PC-9 (cell line): ENCODE data around the gene SFT2D3. TPM values are rescaled to one million over a fixed set of nuclear protein-coding genes. Genes with fewer than 3 reads are reported as not detected.

ENCODE experiments used
- BruUV-seq: library from RNA; stranded (reverse); fragments of 400-500 nt; replicated peaks from 2 replicates; lab custom pipeline; 2021; lab: Mats Ljungman, UMichigan
- CTCF ChIA-PET: fragments of 300-600 bp; sonication (Branson Sonifier 250); formaldehyde crosslinking; loops from one replicate; lab custom pipeline; 2022; ENCODE audit warnings: antibody characterized with exemption; lab: Charles Lee
- POLR2A ChIA-PET: fragments of 300-600 bp; sonication (Branson Sonifier 250); formaldehyde crosslinking; loops from one replicate; lab custom pipeline; 2022; ENCODE audit warnings: antibody characterized with exemption; ENCODE audit not compliant: unreplicated experiment; lab: Charles Lee
- DNase-seq, 2 experiments: peaks; one replicate each; pipeline versions ENCODE4 v3.0.0 to v3.0.0-alpha.2; 2015 to 2022; ENCODE audit warnings: mixed read lengths in 1 of 2
- H2AFZ ChIP-seq: fragments of 200-600 bp; sonication (generic); 2 replicates; pipeline ENCODE4 v1.8.1; 2017; ENCODE audit warnings: antibody characterized with exemption
- H3F3A ChIP-seq: fragments of 200-600 bp; sonication (generic); 2 replicates; pipeline ENCODE4 v1.8.1; 2017; ENCODE audit warnings: antibody characterized with exemption, mild to moderate bottlenecking, low read depth; ENCODE audit not compliant: insufficient read depth
- H3K27ac ChIP-seq: fragments of 200-600 bp; sonication (generic); 2 replicates; pipeline ENCODE4 v1.6.1; 2016; ENCODE audit warnings: mixed run types
- H3K27me3 ChIP-seq: fragments of 200-600 bp; sonication (generic); 2 replicates; pipeline ENCODE4 v1.6.1; 2016; ENCODE audit warnings: low read depth, mixed run types; ENCODE audit not compliant: insufficient read depth
- H3K36me3 ChIP-seq: fragments of 200-600 bp; sonication (generic); 2 replicates; pipeline ENCODE4 v1.6.1; 2016; ENCODE audit warnings: low read depth, mixed run types
- H3K4me1 ChIP-seq: fragments of 200-600 bp; sonication (generic); replicated peaks from 2 replicates; pipeline ENCODE4 v1.6.1; 2016; ENCODE audit warnings: mixed run types; ENCODE audit not compliant: insufficient read depth
- H3K4me2 ChIP-seq: fragments of 200-600 bp; sonication (generic); 2 replicates; pipeline ENCODE4 v1.6.1; 2017; ENCODE audit warnings: mixed run types
- H3K4me3 ChIP-seq: fragments of 200-600 bp; sonication (generic); 2 replicates; pipeline ENCODE4 v1.6.1; 2016; ENCODE audit warnings: mixed run types
- H3K79me2 ChIP-seq: fragments of 200-600 bp; sonication (generic); 2 replicates; pipeline ENCODE4 v1.6.1; 2017; ENCODE audit warnings: low read depth, mixed run types
- H3K9me2 ChIP-seq: fragments of 200-600 bp; sonication (generic); 2 replicates; pipeline ENCODE4 v1.8.1; 2017; ENCODE audit warnings: mild to moderate bottlenecking; ENCODE audit not compliant: insufficient read depth
- H3K9me3 ChIP-seq: fragments of 200-600 bp; sonication (generic); 2 replicates; pipeline ENCODE4 v1.8.1; 2016; ENCODE audit warnings: low read depth; ENCODE audit not compliant: insufficient read depth
- H4K20me1 ChIP-seq: fragments of 200-600 bp; sonication (generic); 2 replicates; pipeline ENCODE4 v1.8.1; 2017; ENCODE audit not compliant: insufficient read depth
- CTCF ChIP-seq: fragments of 200-600 bp; sonication (generic); conservative IDR thresholded peaks from 2 replicates; pipeline ENCODE4 v1.6.1; 2017; ENCODE audit warnings: mixed run types, antibody characterized with exemption, mild to moderate bottlenecking, moderate library complexity
- EZH2 ChIP-seq: fragments of 200-600 bp; sonication (generic); IDR thresholded peaks from 2 replicates; pipeline ENCODE4 v1.8.0; 2017; ENCODE audit warnings: antibody characterized with exemption, low read depth
- intact Hi-C: fragments of 100-400 bp; cut with micrococcal nuclease; formaldehyde crosslinking; loops from one replicate; pipeline ENCODE4 v1.10.0; 2022; ENCODE audit not compliant: unreplicated experiment
- total RNA-seq: library from RNA; stranded (reverse); gene quantifications from 2 replicates; pipeline ENCODE4 v1.2.3, GENCODE V29; 2021

Gene SFT2D3
- total RNA-seq, 1 experiment from 2014 or later = 7.3 TPM

GRCh38 chr2:127655209-127656073 is 45.9 kb upstream of the SFT2D3 start:
- H3K4me1 ChIP-seq = no peaks in the 10 kb centered on the region
- CTCF ChIA-PET = no interaction called here
- TF ChIP-seq EZH2 (no peak), CTCF (no peak)
- no peak overlapping the region for H2AFZ ChIP-seq
- no peaks in the 10 kb centered on the region for H3K27me3 ChIP-seq
- no peaks in the 10 kb centered on the region for H3K79me2 ChIP-seq
- DNase-seq = no peak
- peaks cover 5% of the 10 kb centered on the region; the same call in 1 of the 2 replicates for H3K9me3 ChIP-seq
- H3F3A ChIP-seq = no peaks in the 10 kb centered on the region
- no peaks in the 10 kb centered on the region for H3K9me2 ChIP-seq
- intact Hi-C loops = no loop called here
- H3K4me3 ChIP-seq = no peak overlapping the region
- POLR2A ChIA-PET = no interaction called here
- no peak overlapping the region for H3K4me2 ChIP-seq
- BruUV-seq = no TSS peak
- H4K20me1 ChIP-seq = no peaks in the 10 kb centered on the region
- H3K36me3 ChIP-seq = no peaks in the 10 kb centered on the region
- no peak overlapping the region for H3K27ac ChIP-seq

GRCh38 chr2:127656569-127657231 is 44.6 kb upstream of the SFT2D3 start:
- ChIA-PET CTCF (no interaction called here), POLR2A (no interaction called here)
- Histone ChIP-seq H3K9me3 (peaks cover 5% of the 10 kb centered on the region; the same call in 1 of the 2 replicates), H3K27me3 (no peaks in the 10 kb centered on the region), H3F3A (no peaks in the 10 kb centered on the region), H3K36me3 (no peaks in the 10 kb centered on the region), H4K20me1 (no peaks in the 10 kb centered on the region), H3K79me2 (no peaks in the 10 kb centered on the region), H2AFZ (no peak overlapping the region), H3K27ac (no peak overlapping the region), H3K4me3 (no peak overlapping the region), H3K9me2 (no peaks in the 10 kb centered on the region), H3K4me2 (no peak overlapping the region), H3K4me1 (no peaks in the 10 kb centered on the region)
- no TSS peak for BruUV-seq
- no peak for DNase-seq
- TF ChIP-seq EZH2 = no peak
- no peak for TF ChIP-seq CTCF
- intact Hi-C loops = no loop called here

GRCh38 chr2:127657232-127657595 is 44.1 kb upstream of the SFT2D3 start:
- Histone ChIP-seq H3K4me3 (no peak overlapping the region), H3K27ac (no peak overlapping the region)
- intact Hi-C loops = no loop called here

More at GRCh38 chr2:127657232-127657595, 44.1 kb upstream of the SFT2D3 start:
- Histone ChIP-seq H2AFZ (no peak overlapping the region), H3K9me2 (no peaks in the 10 kb centered on the region), H3K4me1 (no peaks in the 10 kb centered on the region), H3F3A (no peaks in the 10 kb centered on the region), H4K20me1 (no peaks in the 10 kb centered on the region), H3K79me2 (no peaks in the 10 kb centered on the region), H3K9me3 (peaks cover 5% of the 10 kb centered on the region; the same call in 1 of the 2 replicates), H3K4me2 (no peak overlapping the region), H3K36me3 (no peaks in the 10 kb centered on the region), H3K27me3 (no peaks in the 10 kb centered on the region)
- BruUV-seq = no TSS peak
- TF ChIP-seq CTCF (no peak), EZH2 (no peak)
- no peak for DNase-seq
- CTCF ChIA-PET = no interaction called here
- POLR2A ChIA-PET = no interaction called here
